GM12873 (cell line): ENCODE data around the gene ST3GAL5.
A peak's percentile ranks its signal among the peaks of the same experiment; 100 is the strongest.

Experiments used
- TF ChIP-seq, protein P1 (sequence below): IDR thresholded peaks from 2 replicates; pipeline ENCODE4 v1.5.1; 2012; ENCODE audit warnings: low read depth, mild to moderate bottlenecking, moderate library complexity, low read length, control low read depth; ENCODE audit not compliant: insufficient read depth; ENCODE audit errors: missing control alignments

The ST3GAL5 gene

DNA sequence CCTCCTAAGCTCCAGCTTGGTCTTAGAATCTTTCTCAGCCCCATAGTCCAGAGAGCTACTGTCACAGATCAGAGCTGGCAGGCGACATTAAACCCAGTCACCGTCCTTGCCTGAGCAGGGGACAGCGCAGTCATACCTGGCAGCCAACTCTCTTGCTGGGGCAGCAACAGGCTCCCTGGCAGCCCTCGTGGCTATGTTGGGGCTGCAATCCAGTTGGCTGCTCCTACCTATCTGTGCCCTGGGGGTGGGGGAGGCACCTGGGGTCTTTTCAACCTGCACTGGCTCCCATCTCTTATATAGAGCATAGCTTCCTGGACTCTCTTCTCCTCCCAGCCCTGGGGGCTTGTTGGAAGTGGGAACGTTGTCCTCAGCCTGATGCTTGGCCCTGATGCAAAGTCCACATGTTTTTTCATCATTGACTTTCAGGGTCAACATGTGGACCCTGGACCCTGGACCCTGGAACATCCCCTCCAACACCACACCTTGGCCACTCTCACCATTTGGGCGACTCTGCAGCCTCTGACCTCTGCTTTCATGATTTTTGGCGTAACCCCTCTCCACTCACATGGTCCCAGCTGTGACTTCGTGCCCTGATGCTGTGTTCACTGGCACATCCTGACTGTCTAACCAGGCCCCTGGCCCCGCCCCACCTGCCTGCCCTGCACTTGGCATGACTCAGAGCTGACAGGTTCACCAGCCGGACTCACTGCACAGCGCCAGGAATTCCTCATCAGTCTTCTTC, 89.4 kb downstream of the ST3GAL5 start:
- TF ChIP-seq, protein P1, sequence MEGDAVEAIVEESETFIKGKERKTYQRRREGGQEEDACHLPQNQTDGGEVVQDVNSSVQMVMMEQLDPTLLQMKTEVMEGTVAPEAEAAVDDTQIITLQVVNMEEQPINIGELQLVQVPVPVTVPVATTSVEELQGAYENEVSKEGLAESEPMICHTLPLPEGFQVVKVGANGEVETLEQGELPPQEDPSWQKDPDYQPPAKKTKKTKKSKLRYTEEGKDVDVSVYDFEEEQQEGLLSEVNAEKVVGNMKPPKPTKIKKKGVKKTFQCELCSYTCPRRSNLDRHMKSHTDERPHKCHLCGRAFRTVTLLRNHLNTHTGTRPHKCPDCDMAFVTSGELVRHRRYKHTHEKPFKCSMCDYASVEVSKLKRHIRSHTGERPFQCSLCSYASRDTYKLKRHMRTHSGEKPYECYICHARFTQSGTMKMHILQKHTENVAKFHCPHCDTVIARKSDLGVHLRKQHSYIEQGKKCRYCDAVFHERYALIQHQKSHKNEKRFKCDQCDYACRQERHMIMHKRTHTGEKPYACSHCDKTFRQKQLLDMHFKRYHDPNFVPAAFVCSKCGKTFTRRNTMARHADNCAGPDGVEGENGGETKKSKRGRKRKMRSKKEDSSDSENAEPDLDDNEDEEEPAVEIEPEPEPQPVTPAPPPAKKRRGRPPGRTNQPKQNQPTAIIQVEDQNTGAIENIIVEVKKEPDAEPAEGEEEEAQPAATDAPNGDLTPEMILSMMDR: no peak

DNA sequence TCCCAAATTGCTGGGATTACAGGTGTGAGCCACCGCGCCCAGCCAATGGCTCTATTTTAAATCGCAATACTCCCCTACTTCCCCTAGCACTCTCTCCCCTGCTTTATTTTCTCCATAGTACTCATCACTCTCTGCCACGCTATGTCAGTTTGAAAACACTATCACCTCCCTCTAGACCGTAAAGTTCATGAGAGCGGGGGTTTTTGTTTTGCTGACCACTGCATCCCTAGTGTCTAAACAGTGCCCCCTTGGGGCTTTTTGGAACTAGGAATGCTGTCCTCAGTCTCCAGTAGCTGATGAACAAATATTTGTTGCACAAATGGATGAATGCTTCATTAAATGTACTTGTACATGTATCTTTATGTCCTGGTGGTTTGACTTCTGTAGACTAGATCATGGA, 90.9 kb downstream of the ST3GAL5 start:
- TF ChIP-seq, protein P1: peak; percentile 10

DNA sequence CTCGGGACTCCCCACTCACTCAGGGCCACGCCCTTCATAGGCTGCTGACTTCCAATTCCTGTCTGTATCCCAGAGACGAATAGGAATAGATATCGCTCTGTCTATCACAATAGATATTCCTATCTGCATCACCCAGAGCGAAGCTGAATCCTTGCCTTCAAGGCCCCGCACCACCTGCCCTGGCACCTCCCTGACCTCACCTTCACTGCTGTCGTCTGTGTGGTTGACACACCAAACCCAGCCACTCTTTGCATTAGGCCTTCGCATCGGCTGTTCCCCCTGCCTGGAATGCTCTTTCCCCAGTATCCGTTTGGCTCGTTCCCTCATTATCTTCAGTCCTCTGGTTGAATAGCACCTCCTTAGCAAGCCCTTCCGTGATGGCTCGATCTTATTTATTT, 91.5 kb downstream of the ST3GAL5 start:
- TF ChIP-seq, protein P1: no peak

DNA sequence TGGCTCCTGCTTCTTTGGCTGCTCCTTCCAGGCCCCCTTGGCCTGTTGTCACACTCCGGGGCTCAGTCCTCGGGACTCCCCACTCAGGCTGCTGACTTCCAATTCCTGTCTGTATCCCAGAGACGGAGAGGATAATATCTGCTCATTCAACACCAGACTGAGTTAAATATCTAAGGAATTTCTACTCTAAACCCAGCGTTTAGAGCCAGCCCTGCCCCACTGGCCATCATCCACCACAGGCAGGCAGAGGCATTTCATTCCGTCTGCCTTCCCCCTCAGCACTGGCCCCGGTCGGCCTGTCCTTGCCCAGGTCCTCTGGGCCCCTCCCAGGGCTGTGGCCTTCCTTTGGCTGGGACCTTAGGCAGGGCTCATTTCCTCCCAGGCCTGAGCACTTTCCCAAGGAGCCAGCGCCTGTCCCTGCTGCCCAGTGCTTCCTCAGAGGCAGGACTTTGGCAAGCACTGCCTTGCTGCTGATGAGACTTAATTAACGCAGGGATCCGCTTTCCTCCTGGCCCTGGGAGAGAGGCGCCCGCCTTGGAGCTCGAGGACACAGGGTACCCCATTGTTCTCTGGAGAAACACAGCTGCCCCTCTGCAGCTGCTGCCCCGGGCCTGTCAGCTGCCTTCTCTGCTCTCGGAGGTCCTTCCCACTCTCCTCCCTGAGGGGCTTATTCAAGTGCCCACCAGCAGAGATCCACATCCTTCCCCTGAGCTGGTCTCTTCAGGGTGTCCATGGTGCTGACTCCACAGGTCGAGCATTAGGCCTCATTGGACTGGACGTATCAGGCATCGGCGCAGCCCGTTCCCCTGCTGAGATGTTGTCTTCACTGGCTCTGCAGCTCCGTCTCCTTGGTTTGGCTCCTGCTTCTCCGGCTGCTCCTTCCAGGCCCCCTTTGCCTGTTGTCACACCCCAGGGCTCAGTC, 92.2 kb downstream of the ST3GAL5 start:
- TF ChIP-seq, protein P1: no peak

DNA sequence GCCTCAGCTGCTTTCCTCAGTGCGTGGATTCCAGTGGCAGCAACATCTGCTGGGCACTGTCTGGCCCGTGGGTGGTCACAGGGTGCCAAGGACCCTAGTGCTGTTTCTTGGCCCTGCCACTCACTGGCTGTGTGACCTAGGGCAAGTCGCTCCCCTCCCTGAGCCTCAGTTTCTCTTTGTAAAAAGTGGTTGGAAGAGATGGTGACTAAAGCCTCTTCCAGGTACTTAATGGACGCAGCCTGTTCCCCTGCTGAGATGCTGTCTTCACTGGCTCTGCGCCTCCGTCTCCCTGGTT, 92.8 kb downstream of the ST3GAL5 start:
- TF ChIP-seq, protein P1: no peak

DNA sequence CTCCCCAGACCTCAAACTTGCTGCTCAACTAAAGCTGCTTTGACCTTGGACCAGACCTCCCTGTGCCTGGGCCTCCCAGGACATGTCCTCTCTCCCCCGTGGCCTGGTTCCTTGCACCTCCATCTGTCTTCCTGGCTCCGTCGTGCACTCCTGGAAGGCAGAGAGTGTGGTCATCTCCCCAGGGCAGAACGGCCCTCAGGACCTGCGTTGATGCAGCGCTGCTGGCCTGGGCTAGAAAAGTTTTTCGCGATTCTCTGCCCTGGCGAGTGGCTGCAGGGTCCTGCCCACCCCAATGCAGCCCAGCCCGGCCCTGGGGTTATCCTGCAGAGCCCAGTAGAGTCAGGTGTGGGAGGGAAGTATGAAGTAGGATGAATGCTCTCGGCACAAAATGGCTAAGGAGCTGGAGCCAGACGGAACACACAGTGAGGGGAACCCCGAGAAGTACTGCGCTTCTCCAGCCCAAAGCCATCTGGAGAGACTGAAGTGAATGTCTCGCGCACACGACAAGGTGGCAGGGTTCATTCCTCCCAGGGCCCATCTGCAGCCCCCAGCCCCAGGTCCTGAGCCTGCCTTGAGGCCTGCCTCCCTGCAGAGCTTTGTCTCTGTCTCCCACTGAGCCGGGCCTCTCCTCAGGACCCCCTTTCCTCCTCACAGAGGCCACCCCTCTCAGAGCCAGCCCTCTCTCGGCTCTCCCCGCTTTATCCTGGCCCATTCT, 93.3 kb downstream of the ST3GAL5 start:
- TF ChIP-seq, protein P1: no peak
